H1 (cell line): ENCODE results near the gene PRKCA. TPM values are rescaled to one million over a fixed set of nuclear protein-coding genes. Genes with fewer than 3 reads are reported as not detected.

Experiments used
- NRF1 ChIP-seq: IDR thresholded peaks from 2 replicates; pipeline ENCODE4 v1.6.1; 2011; ENCODE audit warnings: mild to moderate bottlenecking, low read depth, low read length, improper control_type of control experiment
- RNF2 ChIP-seq: fragments of 200-900, 300-1000 bp; sonication (generic); IDR thresholded peaks from 2 replicates; pipeline ENCODE4 v1.7.1; 2016; ENCODE audit warnings: borderline replicate concordance, low read depth, mild to moderate bottlenecking, antibody characterized with exemption, low read length; ENCODE audit not compliant: poor library complexity, severe bottlenecking; ENCODE audit errors: missing control alignments
- polyA plus RNA-seq, 7 experiments: library from polyadenylated mRNA; depleted of rRNA in 3 of 7; stranded (reverse) in 5 of 7; unstranded in 2 of 7; fragments of >200 nt in 5 of 7; fragments of 200-250 nt in 2 of 7; gene quantifications; 1 replicate in 5 of 7; 2 replicates in 1 of 7; 4 replicates in 1 of 7; pipeline versions ENCODE4 v1.2.1 to v1.2.3, GENCODE V29; 2011 to 2013; ENCODE audit warnings: missing spikeins in 2 of 7, mixed read lengths in 2 of 7
- total RNA-seq: library from RNA; stranded (reverse); fragmentation: NEBNext Ultra II Directional; extraction: Animal tissue kit (Norgen Biotek cat#: 25700); gene quantifications from 2 replicates; pipeline ENCODE4 v1.2.1, GENCODE V29; 2021

PRKCA gene
- total and polyA plus RNA-seq, 2 of the 8 experiments (the other 6 are each of a cell fraction or from before 2014, with no cell fraction given): 5.8 to 17.8 TPM

DNA sequence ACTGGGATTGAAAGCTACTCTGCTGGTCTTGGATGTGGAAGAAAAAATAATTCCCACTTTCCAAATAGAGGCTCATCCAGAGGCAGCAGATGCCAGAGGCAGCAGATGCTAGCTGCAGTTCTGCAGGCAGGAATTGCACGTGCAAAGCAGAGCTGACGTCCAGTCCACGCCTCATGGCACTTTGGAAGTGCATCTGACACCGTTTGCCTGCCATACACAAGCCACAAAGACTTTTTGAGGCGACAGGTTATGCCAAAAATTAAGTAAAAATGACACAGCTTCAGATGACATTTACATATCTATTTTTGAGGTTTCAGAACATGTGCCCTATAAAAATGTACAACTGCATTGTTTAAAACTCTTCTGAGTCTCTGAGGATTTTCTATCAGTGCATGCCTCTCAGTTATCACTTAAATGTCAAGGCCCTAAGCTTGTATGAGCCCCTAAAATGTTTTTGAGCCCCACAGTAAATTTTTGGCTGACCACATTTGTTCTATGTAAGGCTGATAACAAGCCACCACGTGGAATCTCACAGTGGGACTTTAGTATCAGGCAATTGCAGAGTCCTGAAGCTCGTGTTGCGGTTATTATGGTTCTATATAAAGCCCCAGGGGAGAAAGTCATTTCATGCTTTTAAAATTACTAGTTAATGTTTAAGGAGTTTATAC is 239.2 kb downstream of the PRKCA start (continued):
- no peak for TF ChIP-seq NRF1
- no peak for TF ChIP-seq RNF2
